Medulla oblongata (tissue), 1 donor: ENCODE results near the gene STAG2.

ENCODE experiments used
- DNase-seq: peaks from one replicate; pipeline ENCODE4 v3.0.0-alpha.2; 2015; ENCODE audit errors: extremely low spot score

Gene STAG2

DNA sequence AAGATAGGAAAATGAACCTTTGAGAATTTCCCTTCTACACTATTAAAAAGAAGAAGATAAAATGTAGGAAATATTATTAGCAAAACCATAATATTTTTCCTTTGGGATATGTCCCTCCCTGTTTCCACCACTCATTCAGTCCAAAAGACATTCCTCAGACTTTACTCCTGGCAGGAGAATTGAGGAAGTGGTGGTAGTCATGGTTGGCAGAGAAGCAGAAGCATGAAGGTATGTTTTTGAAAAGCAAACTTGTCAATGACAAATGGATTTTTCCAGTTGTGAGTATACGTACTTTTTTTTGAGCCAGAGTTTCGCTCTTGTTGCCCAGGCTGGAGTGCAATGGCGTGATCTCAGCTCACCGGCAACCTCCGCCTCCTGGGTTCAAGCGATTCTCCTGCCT lies 13.7 kb downstream of the STAG2 start:
- DNase-seq = no peak

DNA sequence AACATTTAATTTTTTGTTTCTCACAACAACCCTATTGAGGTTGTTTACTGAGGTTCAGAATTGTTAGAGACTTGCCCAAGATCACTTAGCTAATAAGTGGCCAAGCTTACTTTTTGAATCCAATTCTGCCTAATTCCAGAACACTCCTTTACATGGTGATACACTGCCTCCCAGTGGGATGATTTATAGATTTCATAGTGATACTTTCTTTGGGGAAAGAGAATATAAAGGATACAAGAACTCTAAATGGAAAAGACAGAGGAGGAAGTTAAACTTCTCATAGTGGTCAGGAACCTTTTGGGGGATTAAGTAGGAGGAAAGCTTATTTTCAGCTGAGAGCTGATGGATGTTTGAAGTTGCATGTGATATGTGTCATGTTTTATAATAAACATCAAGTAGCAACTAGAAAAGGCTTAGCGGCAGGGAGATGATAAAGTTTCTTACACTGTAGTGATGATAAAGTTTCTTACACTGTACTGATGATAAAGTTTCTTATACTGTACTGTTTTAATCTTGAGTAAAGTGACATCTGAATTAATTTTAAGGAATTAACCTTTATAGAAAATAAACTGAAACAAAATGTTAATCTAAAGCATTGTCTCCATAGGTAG lies 15.3 kb downstream of the STAG2 start:
- peak; percentile 13 for DNase-seq

DNA sequence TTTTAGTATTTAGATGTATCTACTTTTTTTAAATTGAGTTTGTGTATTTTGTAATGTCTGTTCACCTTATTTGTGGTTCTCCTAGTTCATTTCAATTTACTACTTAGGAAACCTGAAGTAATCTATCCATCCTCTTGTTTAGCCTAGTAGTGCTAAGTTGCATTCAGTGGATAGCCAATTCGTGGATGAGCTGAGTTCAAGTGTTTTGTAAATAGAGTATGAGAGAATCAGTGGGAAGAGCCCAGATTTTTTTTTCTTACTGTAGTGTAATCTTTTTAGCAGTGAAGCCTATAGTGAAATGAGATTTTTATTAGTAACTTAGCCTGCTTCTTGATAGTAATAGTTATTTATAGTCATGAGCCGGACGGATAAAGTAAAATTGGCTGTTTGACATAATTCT lies 21.7 kb downstream of the STAG2 start:
- no peak for DNase-seq

- DNase-seq = no peak
Observed at GRCh38 chrX:123986377-123986776, 24.9 kb downstream of the STAG2 start.

- DNase-seq = no peak
Observed at GRCh38 chrX:123988423-123989111, 27.1 kb downstream of the STAG2 start.

GRCh38 chrX:123989235-123989634 lies 27.7 kb downstream of the STAG2 start:
- DNase-seq = no peak

- DNase-seq = no peak
Observed at GRCh38 chrX:123990169-123990568, 28.7 kb downstream of the STAG2 start.

GRCh38 chrX:123990602-123991001 lies 29.1 kb downstream of the STAG2 start:
- DNase-seq = no peak

- no peak for DNase-seq
Observed at GRCh38 chrX:123993326-123993725, 31.8 kb downstream of the STAG2 start.

GRCh38 chrX:123993904-123994635 lies 32.6 kb downstream of the STAG2 start:
- no peak for DNase-seq

GRCh38 chrX:123994730-123995129 lies 33.2 kb downstream of the STAG2 start:
- no peak for DNase-seq

DNA sequence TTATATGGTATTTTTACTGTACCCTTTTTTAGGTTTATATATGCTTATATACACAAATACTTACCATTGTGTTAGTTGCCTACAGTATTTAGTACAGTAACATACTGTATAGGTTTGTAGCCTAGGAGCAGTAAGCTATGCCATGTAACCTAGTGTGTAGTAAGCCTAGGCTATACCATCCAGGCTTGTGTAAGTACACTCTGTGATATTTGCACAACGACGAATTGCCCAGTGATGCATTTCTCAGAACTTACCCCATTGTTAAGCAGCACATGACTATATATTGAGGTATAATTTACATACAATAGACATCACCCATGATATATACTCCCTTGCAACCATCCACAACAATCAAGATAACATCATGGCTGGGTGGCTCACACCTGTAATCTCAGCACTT lies 40.1 kb downstream of the STAG2 start:
- no peak for DNase-seq

GRCh38 chrX:124005228-124005627 lies 43.7 kb downstream of the STAG2 start:
- DNase-seq = no peak

GRCh38 chrX:124010157-124010556 lies 48.7 kb downstream of the STAG2 start:
- DNase-seq = no peak

DNA sequence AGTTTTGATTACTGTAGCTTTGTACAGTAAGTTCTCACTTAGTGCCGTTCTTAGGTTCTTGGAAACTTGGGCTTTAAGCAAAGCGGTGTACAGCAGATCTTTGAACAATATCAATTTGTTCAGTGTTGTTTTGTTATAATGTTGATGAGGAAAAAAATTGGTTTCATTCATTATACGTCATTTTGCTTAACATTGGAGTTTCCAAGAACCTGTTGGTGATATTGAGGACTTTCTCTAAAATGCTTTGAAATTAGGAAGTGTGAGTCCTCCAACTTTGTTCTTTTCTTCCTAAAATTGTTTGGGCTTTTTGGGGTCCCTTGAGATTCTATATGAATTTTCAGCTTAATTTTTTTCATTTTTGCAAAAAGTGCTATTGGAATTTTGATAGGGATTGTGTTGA lies 49.1 kb downstream of the STAG2 start:
- DNase-seq = no peak

GRCh38 chrX:124015721-124016120 lies 54.2 kb downstream of the STAG2 start:
- no peak for DNase-seq

DNA sequence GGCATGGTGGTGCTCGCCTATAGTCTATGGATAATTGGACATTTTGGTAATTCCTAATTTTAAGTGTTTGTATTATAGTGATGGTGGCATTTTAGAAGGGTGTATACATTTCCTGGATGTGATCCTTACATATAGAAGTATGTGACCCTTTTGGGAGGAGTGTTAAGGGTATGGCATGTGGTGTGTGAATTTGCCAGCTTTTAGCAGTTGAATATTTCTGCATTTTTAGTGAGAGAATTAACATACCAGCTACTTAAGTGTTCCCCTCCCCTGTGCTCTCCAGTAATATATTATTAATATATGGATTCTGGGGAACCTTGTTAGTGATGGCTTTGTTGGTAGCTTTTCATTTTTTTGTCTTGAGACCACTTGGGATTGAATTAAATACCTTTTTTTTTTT lies 55.3 kb downstream of the STAG2 start:
- no peak for DNase-seq

DNA sequence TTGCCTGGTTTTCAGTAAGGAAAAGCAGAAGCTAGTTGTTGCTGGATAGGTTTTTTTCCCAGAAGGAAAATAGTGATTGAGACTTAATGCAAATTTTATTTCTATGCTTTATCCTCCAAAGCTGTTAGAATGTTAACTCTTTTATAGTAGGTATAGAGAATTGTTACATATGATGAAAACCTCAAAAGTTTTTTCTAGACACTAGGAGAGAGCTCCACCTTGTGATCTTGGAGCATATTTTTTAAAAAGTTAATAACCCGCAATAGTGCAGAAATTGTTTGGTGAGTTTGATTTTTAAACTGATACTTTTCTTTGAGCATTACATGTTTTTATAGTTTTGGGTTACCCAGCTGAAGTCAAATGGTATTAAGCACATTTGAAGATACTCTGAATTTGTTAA lies 56.5 kb downstream of the STAG2 start:
- peak; percentile 2 for DNase-seq

- DNase-seq = no peak
Observed at GRCh38 chrX:124023838-124024238, 62.3 kb downstream of the STAG2 start.

DNA sequence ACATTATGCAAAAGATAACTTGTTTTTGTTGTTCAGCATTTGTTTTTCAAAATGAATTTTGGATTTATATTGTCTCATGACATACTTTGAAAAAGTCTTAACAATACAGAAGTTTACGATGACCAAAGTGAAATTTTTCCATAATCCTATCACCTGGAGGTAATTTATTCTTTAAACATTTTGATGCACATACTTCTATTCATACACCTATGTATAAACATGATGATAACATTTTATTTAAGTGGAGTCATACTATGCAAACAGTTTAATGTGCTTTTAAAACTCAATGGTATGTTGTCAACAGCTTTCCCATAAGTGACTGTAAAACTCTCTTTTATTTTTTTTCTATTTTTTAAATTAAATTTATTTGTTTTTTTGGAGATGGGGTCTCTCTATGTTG lies 65.0 kb downstream of the STAG2 start:
- DNase-seq = no peak

- DNase-seq = no peak
Observed at GRCh38 chrX:124028182-124028581, 66.7 kb downstream of the STAG2 start.

- no peak for DNase-seq
Observed at GRCh38 chrX:124030520-124030919, 69.0 kb downstream of the STAG2 start.

DNA sequence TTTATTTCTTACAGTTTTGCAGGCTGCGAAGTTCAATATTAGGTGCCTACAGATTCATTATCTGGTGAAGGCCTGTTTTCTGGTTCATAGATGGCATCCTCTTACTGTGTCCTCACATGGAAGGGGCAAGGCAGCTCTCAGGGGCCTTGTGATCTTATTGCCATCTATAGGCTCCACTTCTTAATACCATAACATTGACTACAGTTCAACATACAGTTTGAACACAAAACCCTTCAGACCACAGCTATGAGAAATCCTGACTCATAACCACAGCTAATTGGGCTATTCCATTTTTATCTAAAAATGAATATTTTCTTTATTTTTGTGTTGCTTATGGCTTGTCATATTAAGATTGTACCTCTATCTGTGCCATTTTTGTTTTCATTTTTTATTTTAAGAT lies 72.3 kb downstream of the STAG2 start:
- DNase-seq = no peak
